Activated T-cell treated with anti-CD3 and anti-CD28 coated beads, Interleukin-2, amount 50 U/mL, for 72 hours (primary cell): ENCODE results near the gene MVB12B. TPM values are rescaled to one million over a fixed set of nuclear protein-coding genes. Genes with fewer than 3 reads are reported as not detected.

Experiments used
- ATAC-seq, 2 donors: fragments of 150-1000 bp; cut with Tn5 transposase; replicated peaks in 1 of 2; 2 replicates each; pipeline ENCODE4 v1.10.0; 2021; ENCODE audit warnings: moderate library complexity in 2 of 2, mild to moderate bottlenecking in 1 of 2
- DNase-seq, 2 donors: peaks; one replicate each; pipeline ENCODE4 v3.0.0; 2021 to 2022; ENCODE audit warnings: mixed read lengths in 1 of 2
- H3K27ac Mint-ChIP-seq: one replicate; pipeline ENCODE4 v1.8.0; 2022; ENCODE audit warnings: mild to moderate bottlenecking, moderate library complexity, mixed read lengths
- H3K27me3 Mint-ChIP-seq: one replicate; pipeline ENCODE4 v1.8.0; 2022; ENCODE audit warnings: low read depth, mixed read lengths
- H3K36me3 Mint-ChIP-seq, 2 donors: one replicate each; pipeline ENCODE4 v1.8.0; 2022; ENCODE audit warnings: mixed read lengths in 2 of 2, mild to moderate bottlenecking in 1 of 2; ENCODE audit not compliant: insufficient read depth in 2 of 2
- H3K4me1 Mint-ChIP-seq: one replicate; pipeline ENCODE4 v1.8.0; 2022; ENCODE audit warnings: low read depth, mixed read lengths
- H3K4me3 Mint-ChIP-seq, 2 donors: one replicate each; pipeline ENCODE4 v1.8.0; 2022; ENCODE audit warnings: mild to moderate bottlenecking in 2 of 2, mixed read lengths in 2 of 2, moderate library complexity in 2 of 2
- H3K9me3 Mint-ChIP-seq, 2 donors: one replicate each; pipeline ENCODE4 v1.8.0; 2022; ENCODE audit warnings: mixed read lengths in 2 of 2
- total RNA-seq, 2 donors: library from RNA; stranded (reverse); gene quantifications; one replicate each; pipeline ENCODE4 v1.2.3, GENCODE V29; 2022

MVB12B gene
- total RNA-seq, 2 donors from 2014 or later = 11.5 to 17.1 TPM

GRCh38 chr9:126431077-126431742 is 104.6 kb downstream of the MVB12B start:
- no peak overlapping the region for H3K4me3 Mint-ChIP-seq
- no peaks in the 10 kb centered on the region for H3K9me3 Mint-ChIP-seq
- H3K27ac Mint-ChIP-seq = no peak overlapping the region
- ATAC-seq = no peak
- peaks cover 16% of the 10 kb centered on the region for H3K27me3 Mint-ChIP-seq
- H3K36me3 Mint-ChIP-seq = no peaks in the 10 kb centered on the region
- no peaks in the 10 kb centered on the region for H3K4me1 Mint-ChIP-seq
- DNase-seq = no peak

- Mint-ChIP-seq H3K4me1 (no peaks in the 10 kb centered on the region), H3K9me3 (no peaks in the 10 kb centered on the region), H3K27me3 (peaks cover 12% of the 10 kb centered on the region), H3K36me3 (no peaks in the 10 kb centered on the region), H3K4me3 (no peak overlapping the region), H3K27ac (no peak overlapping the region)
- DNase-seq (no peak), ATAC-seq (no peak)
Observed at GRCh38 chr9:126432659-126433058, 106.0 kb downstream of the MVB12B start.

GRCh38 chr9:126435105-126435504 is 108.5 kb downstream of the MVB12B start:
- Mint-ChIP-seq H3K4me1 (peaks cover 17% of the 10 kb centered on the region), H3K27ac (no peak overlapping the region), H3K9me3 (no peaks in the 10 kb centered on the region), H3K36me3 (no peaks in the 10 kb centered on the region), H3K27me3 (peaks cover 17% of the 10 kb centered on the region), H3K4me3 (no peak overlapping the region)
- no peak for ATAC-seq
- DNase-seq = no peak

GRCh38 chr9:126435626-126436025 is 109.0 kb downstream of the MVB12B start:
- Mint-ChIP-seq H3K27ac (no peak overlapping the region), H3K27me3 (peaks cover 17% of the 10 kb centered on the region), H3K36me3 (no peaks in the 10 kb centered on the region), H3K9me3 (no peaks in the 10 kb centered on the region), H3K4me3 (no peak overlapping the region), H3K4me1 (peaks cover 19% of the 10 kb centered on the region)
- DNase-seq = no peak
- no peak for ATAC-seq

GRCh38 chr9:126436545-126437267 is 110.1 kb downstream of the MVB12B start:
- Mint-ChIP-seq H3K4me3 (no peak overlapping the region), H3K4me1 (peaks cover 19% of the 10 kb centered on the region), H3K27me3 (peaks cover 17% of the 10 kb centered on the region), H3K9me3 (no peaks in the 10 kb centered on the region), H3K36me3 (peaks cover 0 to 2% of the 10 kb centered on the region in 2 donors), H3K27ac (no peak overlapping the region)
- ATAC-seq = no peak
- DNase-seq = no peak

GRCh38 chr9:126437268-126437666 is 110.6 kb downstream of the MVB12B start:
- H3K4me1 Mint-ChIP-seq = peaks cover 19% of the 10 kb centered on the region
- peaks cover 0 to 2% of the 10 kb centered on the region in 2 donors for H3K36me3 Mint-ChIP-seq
- H3K27me3 Mint-ChIP-seq = peaks cover 17% of the 10 kb centered on the region
- no peak overlapping the region for H3K4me3 Mint-ChIP-seq
- ATAC-seq = no peak
- no peak overlapping the region for H3K27ac Mint-ChIP-seq
- no peaks in the 10 kb centered on the region for H3K9me3 Mint-ChIP-seq
- DNase-seq = no peak

- H3K36me3 Mint-ChIP-seq = peaks cover 0 to 2% of the 10 kb centered on the region in 2 donors
- peaks cover 17% of the 10 kb centered on the region for H3K27me3 Mint-ChIP-seq
- H3K4me1 Mint-ChIP-seq = peaks cover 19% of the 10 kb centered on the region
- H3K9me3 Mint-ChIP-seq = no peaks in the 10 kb centered on the region
- H3K27ac Mint-ChIP-seq = no peak overlapping the region
- ATAC-seq (no peak), DNase-seq (no peak)
- no peak overlapping the region for H3K4me3 Mint-ChIP-seq
Observed at GRCh38 chr9:126437701-126438100, 111.1 kb downstream of the MVB12B start.

- Mint-ChIP-seq H3K9me3 (no peaks in the 10 kb centered on the region), H3K4me3 (peak overlapping the region; percentile 60 to 63), H3K4me1 (peaks cover 19% of the 10 kb centered on the region), H3K36me3 (peaks cover 0 to 2% of the 10 kb centered on the region in 2 donors), H3K27me3 (peaks cover 17% of the 10 kb centered on the region), H3K27ac (no peak overlapping the region)
- no peak for ATAC-seq
- DNase-seq = no peak
Observed at GRCh38 chr9:126438741-126439401, 112.2 kb downstream of the MVB12B start.

GRCh38 chr9:126439402-126439765 is 112.8 kb downstream of the MVB12B start:
- H3K4me1 Mint-ChIP-seq = peaks cover 22% of the 10 kb centered on the region
- no peak overlapping the region for H3K27ac Mint-ChIP-seq
- DNase-seq (peak; percentile 13 to 16), ATAC-seq (peak; percentile 97 to 99)
- H3K4me3 Mint-ChIP-seq = peak overlapping the region; percentile 60 to 63
- H3K9me3 Mint-ChIP-seq = no peaks in the 10 kb centered on the region
- H3K27me3 Mint-ChIP-seq = peaks cover 17% of the 10 kb centered on the region
- H3K36me3 Mint-ChIP-seq = peaks cover 0 to 2% of the 10 kb centered on the region in 2 donors

GRCh38 chr9:126439883-126440653 is 113.4 kb downstream of the MVB12B start:
- no peaks in the 10 kb centered on the region for H3K9me3 Mint-ChIP-seq
- peaks cover 17% of the 10 kb centered on the region for H3K27me3 Mint-ChIP-seq
- no peak overlapping the region for H3K27ac Mint-ChIP-seq
- H3K36me3 Mint-ChIP-seq = peaks cover 0 to 2% of the 10 kb centered on the region in 2 donors
- ATAC-seq (no peak), DNase-seq (no peak)
- peaks cover 25% of the 10 kb centered on the region for H3K4me1 Mint-ChIP-seq
- H3K4me3 Mint-ChIP-seq = no peak overlapping the region

GRCh38 chr9:126440940-126441339 is 114.3 kb downstream of the MVB12B start:
- Mint-ChIP-seq H3K4me3 (no peak overlapping the region), H3K9me3 (no peaks in the 10 kb centered on the region), H3K27me3 (peaks cover 12% of the 10 kb centered on the region), H3K4me1 (peaks cover 25% of the 10 kb centered on the region), H3K27ac (no peak overlapping the region), H3K36me3 (peaks cover 0 to 2% of the 10 kb centered on the region in 2 donors)
- DNase-seq = no peak
- ATAC-seq = no peak

GRCh38 chr9:126442636-126443035 is 116.0 kb downstream of the MVB12B start:
- no peak overlapping the region for H3K4me3 Mint-ChIP-seq
- DNase-seq (no peak), ATAC-seq (no peak)
- H3K27ac Mint-ChIP-seq = no peak overlapping the region
- H3K4me1 Mint-ChIP-seq = peaks cover 25% of the 10 kb centered on the region
- peaks cover 5% of the 10 kb centered on the region for H3K27me3 Mint-ChIP-seq
- peaks cover 0 to 2% of the 10 kb centered on the region in 2 donors for H3K36me3 Mint-ChIP-seq
- H3K9me3 Mint-ChIP-seq = no peaks in the 10 kb centered on the region

GRCh38 chr9:126443144-126443543 is 116.5 kb downstream of the MVB12B start:
- no peak overlapping the region for H3K4me3 Mint-ChIP-seq
- DNase-seq (no peak), ATAC-seq (no peak)
- no peaks in the 10 kb centered on the region for H3K9me3 Mint-ChIP-seq
- peaks cover under 1% of the 10 kb centered on the region for H3K27me3 Mint-ChIP-seq
- peaks cover 0 to 2% of the 10 kb centered on the region in 2 donors for H3K36me3 Mint-ChIP-seq
- H3K27ac Mint-ChIP-seq = no peak overlapping the region
- H3K4me1 Mint-ChIP-seq = peaks cover 28% of the 10 kb centered on the region
